Measurements from ENCODE around the gene PPT1. TPM values are rescaled to one million over a fixed set of nuclear protein-coding genes. Genes with fewer than 3 reads are reported as not detected.

PPT1 gene
- total RNA-seq, 1 donor: 70.8 TPM

GRCh38 chr1:40078512-40079333 is 18.3 kb downstream of the PPT1 start:
- DNase-seq (ENCODE audit: low read depth): peak; percentile 60
- H3K4me3 ChIP-seq (ENCODE audit: low read depth, low read length): no peak overlapping the region
- TF ChIP-seq, protein P1, sequence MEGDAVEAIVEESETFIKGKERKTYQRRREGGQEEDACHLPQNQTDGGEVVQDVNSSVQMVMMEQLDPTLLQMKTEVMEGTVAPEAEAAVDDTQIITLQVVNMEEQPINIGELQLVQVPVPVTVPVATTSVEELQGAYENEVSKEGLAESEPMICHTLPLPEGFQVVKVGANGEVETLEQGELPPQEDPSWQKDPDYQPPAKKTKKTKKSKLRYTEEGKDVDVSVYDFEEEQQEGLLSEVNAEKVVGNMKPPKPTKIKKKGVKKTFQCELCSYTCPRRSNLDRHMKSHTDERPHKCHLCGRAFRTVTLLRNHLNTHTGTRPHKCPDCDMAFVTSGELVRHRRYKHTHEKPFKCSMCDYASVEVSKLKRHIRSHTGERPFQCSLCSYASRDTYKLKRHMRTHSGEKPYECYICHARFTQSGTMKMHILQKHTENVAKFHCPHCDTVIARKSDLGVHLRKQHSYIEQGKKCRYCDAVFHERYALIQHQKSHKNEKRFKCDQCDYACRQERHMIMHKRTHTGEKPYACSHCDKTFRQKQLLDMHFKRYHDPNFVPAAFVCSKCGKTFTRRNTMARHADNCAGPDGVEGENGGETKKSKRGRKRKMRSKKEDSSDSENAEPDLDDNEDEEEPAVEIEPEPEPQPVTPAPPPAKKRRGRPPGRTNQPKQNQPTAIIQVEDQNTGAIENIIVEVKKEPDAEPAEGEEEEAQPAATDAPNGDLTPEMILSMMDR (IDR thresholded peaks at IDR 0.05; ENCODE audit: insufficient read depth, low read depth, low read length): peak; percentile 89

DNA sequence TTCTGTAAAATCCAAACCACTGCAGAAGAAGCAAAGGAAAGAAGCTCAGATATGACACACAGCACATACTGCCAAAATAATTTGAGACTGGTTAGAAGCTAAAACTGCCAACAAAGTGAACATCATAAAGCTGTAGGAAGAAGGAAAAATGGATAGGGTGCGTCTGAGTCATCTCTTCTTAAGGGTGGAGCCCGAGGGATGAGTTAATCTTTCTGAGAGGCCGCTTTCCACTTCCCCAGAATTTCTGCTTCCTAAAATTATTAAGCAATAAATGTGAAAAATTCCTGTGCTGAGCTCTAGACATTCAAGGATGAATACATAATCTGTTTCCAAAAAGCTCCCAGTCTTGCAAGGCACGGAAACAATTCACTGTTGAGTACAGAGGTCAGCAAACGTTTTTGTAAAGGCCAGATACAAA is 20.1 kb downstream of the PPT1 start:
- H3K4me3 ChIP-seq (ENCODE audit: low read depth, low read length): no peak overlapping the region
- TF ChIP-seq, protein P1 (IDR thresholded peaks at IDR 0.05; ENCODE audit: insufficient read depth, low read depth, low read length): no peak
- DNase-seq (ENCODE audit: low read depth): peak; percentile 97

GRCh38 chr1:40075266-40075665 is 21.8 kb downstream of the PPT1 start:
- no peak overlapping the region for H3K4me3 ChIP-seq (ENCODE audit: low read depth, low read length)
- TF ChIP-seq, protein P1 (IDR thresholded peaks at IDR 0.05; ENCODE audit: insufficient read depth, low read depth, low read length): no peak
- no peak for DNase-seq (ENCODE audit: low read depth)

DNA sequence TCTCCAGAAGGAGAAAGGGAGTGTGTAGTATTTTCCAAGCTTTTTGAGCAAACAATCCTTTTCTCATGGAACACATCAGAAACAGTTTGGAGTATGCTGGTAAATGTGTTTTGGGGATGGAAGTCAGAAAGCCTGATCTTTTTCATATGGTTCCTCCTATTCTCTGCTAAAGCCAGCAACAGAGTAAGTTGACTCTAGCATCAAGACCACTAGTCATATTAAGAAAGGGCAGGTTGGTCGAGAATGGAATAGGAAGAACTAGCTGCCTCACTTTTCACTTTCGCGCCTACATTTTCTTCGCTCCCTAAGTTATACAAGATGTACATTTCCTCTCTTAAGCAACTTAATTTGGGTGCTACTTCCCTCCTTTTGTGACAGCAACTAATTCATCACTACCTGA is 24.0 kb downstream of the PPT1 start:
- DNase-seq (ENCODE audit: low read depth): no peak
- no peak overlapping the region for H3K4me3 ChIP-seq (ENCODE audit: low read depth, low read length)
- TF ChIP-seq, protein P1 (IDR thresholded peaks at IDR 0.05; ENCODE audit: insufficient read depth, low read depth, low read length): no peak

DNA sequence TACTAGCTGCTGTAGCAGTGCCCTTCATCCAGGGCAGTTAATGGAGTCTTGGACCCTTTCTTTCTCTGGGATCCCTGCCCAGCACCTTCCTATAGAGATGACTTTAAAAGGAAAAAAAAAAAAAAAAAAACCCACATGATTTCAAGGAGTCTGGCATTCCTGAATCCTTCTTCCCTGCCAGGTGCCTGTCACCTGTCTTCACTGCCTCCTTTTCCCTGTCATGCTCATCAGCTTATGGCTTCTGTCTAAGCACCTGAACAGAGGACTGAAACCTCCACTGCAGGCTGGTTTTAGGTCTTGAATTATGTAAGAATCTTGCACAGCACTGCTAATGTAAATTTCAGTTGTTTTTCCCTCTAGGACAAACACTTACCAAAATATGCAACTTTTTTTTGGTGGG is 24.9 kb downstream of the PPT1 start:
- TF ChIP-seq, protein P1 (IDR thresholded peaks at IDR 0.05; ENCODE audit: insufficient read depth, low read depth, low read length): no peak
- no peak overlapping the region for H3K4me3 ChIP-seq (ENCODE audit: low read depth, low read length)
- no peak for DNase-seq (ENCODE audit: low read depth)

- TF ChIP-seq, protein P1 (IDR thresholded peaks at IDR 0.05; ENCODE audit: insufficient read depth, low read depth, low read length): no peak
- DNase-seq (ENCODE audit: low read depth): no peak
- H3K4me3 ChIP-seq (ENCODE audit: low read depth, low read length): no peak overlapping the region
Observed at GRCh38 chr1:40067851-40068250, 29.2 kb downstream of the PPT1 start.

Data from fibroblast of villous mesenchyme (primary cell).